Left lung (tissue), 10 donors: ENCODE measurements around the gene FBP1. TPM values are rescaled to one million over a fixed set of nuclear protein-coding genes. Genes with fewer than 3 reads are reported as not detected.

Experiments used
- ATAC-seq: fragments of 200-7000 bp; cut with Tn5 transposase; one replicate; pipeline ENCODE4 v1.9.1; 2020; ENCODE audit warnings: moderate library complexity
- DNase-seq, 4 donors: peaks; one replicate each; pipeline ENCODE4 v3.0.0-alpha.2; 2013 to 2020
- H3K27ac ChIP-seq, 2 donors: fragments of 200-600 bp; sonication (generic) in 1 of 2; one replicate each; pipeline versions ENCODE4 v1.5.0 to v1.8.0; 2020 to 2021
- H3K27me3 ChIP-seq, 2 donors: fragments of 200-600 bp; sonication (generic) in 1 of 2; one replicate each; pipeline versions ENCODE4 v1.5.0 to v1.8.0; 2020 to 2021
- H3K36me3 ChIP-seq, 2 donors: fragments of 200-600 bp; sonication (generic) in 1 of 2; one replicate each; pipeline versions ENCODE4 v1.5.0 to v1.8.0; 2020 to 2021
- H3K4me1 ChIP-seq, 2 donors: fragments of 200-600 bp; one replicate each; pipeline ENCODE4 v1.8.0; 2021
- H3K4me3 ChIP-seq, 2 donors: fragments of 200-600 bp; sonication (generic) in 1 of 2; one replicate each; pipeline versions ENCODE4 v1.5.0 to v1.8.0; 2020 to 2021; ENCODE audit warnings: mild to moderate bottlenecking in 1 of 2
- H3K9me3 ChIP-seq, 2 donors: fragments of 200-600 bp; sonication (generic) in 1 of 2; one replicate each; pipeline versions ENCODE4 v1.5.0 to v1.8.0; 2020 to 2021
- intact Hi-C, 2 donors: fragments of 100-400 bp; cut with DNase I; formaldehyde crosslinking; loops; one replicate each; pipeline versions ENCODE4 v1.11.2 to v1.14.2; 2022
- polyA plus RNA-seq, 6 donors: library from polyadenylated mRNA; unstranded; fragments of 120-200 nt; gene quantifications; one replicate each; pipeline ENCODE4 v1.2.1, GENCODE V29; 2013; ENCODE audit not compliant: insufficient read length in 6 of 6
- total RNA-seq, 2 donors: library from RNA; stranded (reverse); fragmentation: NEBNext Ultra II Directional; extraction: Animal tissue kit (Norgen Biotek cat#: 25700); gene quantifications; one replicate each; pipeline ENCODE4 v1.2.1, GENCODE V29; 2021
- TF ChIP-seq, protein P1 (sequence below), 2 donors: fragments of 200-600 bp; sonication (generic) in 1 of 2; IDR thresholded peaks; one replicate each; pipeline versions ENCODE4 v1.5.0 to v1.8.0; 2021; ENCODE audit warnings: antibody characterized with exemption in 2 of 2
- donor health status: DM: no; HTN: yes; CAD: no.
- donor health status: DM: no; HTN: no; CAD: no.

FBP1 gene
- total and polyA plus RNA-seq, 8 donors = 15.9 to 210 (median 21.9) TPM

DNA sequence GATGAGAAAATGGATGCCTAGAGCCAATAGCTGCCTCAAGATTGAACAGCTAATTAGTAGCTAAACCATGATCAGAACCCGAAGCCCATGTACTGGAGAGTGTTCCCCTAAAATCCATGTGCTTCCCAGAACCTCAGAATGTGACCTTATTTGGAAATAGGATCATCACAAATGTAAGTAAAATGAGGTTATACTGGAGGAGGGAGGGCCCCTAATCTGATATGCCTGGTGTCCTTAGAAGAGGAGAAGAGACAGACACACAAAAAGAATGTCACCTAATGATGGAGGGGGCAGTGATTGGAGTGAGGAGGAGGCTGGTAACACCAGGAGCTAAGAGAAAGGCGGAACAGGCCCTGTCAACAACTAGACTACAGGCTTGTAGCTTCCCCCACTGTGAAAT, 41.3 kb upstream of the FBP1 start:
- ATAC-seq = no peak
- Histone ChIP-seq H3K27ac (no peak overlapping the region), H3K4me1 (no peaks in the 10 kb centered on the region), H3K9me3 (no peaks in the 10 kb centered on the region), H3K36me3 (no peaks in the 10 kb centered on the region), H3K4me3 (no peak overlapping the region), H3K27me3 (no peaks in the 10 kb centered on the region)
- DNase-seq = no peak
- intact Hi-C loops = loop anchor here (5.0 to 10.0 kb wide), 2 partner anchors 444 to 447 kb away; no protein-coding TSS in a partner anchor
- TF ChIP-seq, protein P1, sequence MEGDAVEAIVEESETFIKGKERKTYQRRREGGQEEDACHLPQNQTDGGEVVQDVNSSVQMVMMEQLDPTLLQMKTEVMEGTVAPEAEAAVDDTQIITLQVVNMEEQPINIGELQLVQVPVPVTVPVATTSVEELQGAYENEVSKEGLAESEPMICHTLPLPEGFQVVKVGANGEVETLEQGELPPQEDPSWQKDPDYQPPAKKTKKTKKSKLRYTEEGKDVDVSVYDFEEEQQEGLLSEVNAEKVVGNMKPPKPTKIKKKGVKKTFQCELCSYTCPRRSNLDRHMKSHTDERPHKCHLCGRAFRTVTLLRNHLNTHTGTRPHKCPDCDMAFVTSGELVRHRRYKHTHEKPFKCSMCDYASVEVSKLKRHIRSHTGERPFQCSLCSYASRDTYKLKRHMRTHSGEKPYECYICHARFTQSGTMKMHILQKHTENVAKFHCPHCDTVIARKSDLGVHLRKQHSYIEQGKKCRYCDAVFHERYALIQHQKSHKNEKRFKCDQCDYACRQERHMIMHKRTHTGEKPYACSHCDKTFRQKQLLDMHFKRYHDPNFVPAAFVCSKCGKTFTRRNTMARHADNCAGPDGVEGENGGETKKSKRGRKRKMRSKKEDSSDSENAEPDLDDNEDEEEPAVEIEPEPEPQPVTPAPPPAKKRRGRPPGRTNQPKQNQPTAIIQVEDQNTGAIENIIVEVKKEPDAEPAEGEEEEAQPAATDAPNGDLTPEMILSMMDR (IDR thresholded peaks at IDR 0.05) = no peak

GRCh38 chr9:94680020-94680419, 40.7 kb upstream of the FBP1 start:
- Histone ChIP-seq H3K27me3 (no peaks in the 10 kb centered on the region), H3K36me3 (no peaks in the 10 kb centered on the region)

GRCh38 chr9:94679587-94679986, 40.3 kb upstream of the FBP1 start:
- H3K9me3 ChIP-seq = no peaks in the 10 kb centered on the region
- no peaks in the 10 kb centered on the region for H3K4me1 ChIP-seq
- no peak overlapping the region for H3K4me3 ChIP-seq
- intact Hi-C loops = no loop called here
- no peaks in the 10 kb centered on the region for H3K27me3 ChIP-seq
- H3K27ac ChIP-seq = no peak overlapping the region
- TF ChIP-seq, protein P1 (IDR thresholded peaks at IDR 0.05) = no peak
- no peak for DNase-seq
- no peak for ATAC-seq
- no peaks in the 10 kb centered on the region for H3K36me3 ChIP-seq

More at GRCh38 chr9:94680020-94680419, 40.7 kb upstream of the FBP1 start:
- Histone ChIP-seq H3K9me3 (no peaks in the 10 kb centered on the region), H3K4me3 (no peak overlapping the region), H3K4me1 (no peaks in the 10 kb centered on the region), H3K27ac (no peak overlapping the region)
- ATAC-seq (no peak), DNase-seq (no peak)
- TF ChIP-seq, protein P1 (IDR thresholded peaks at IDR 0.05) = no peak
- intact Hi-C loops = loop anchor here (5.0 to 10.0 kb wide), 2 partner anchors 445 to 447 kb away; no protein-coding TSS in a partner anchor

GRCh38 chr9:94677929-94678328, 38.6 kb upstream of the FBP1 start:
- no peaks in the 10 kb centered on the region for H3K36me3 ChIP-seq
- ATAC-seq = no peak
- no peaks in the 10 kb centered on the region for H3K9me3 ChIP-seq
- no peak overlapping the region for H3K27ac ChIP-seq
- TF ChIP-seq, protein P1 (IDR thresholded peaks at IDR 0.05) = no peak
- H3K4me3 ChIP-seq = no peak overlapping the region
- no peaks in the 10 kb centered on the region for H3K27me3 ChIP-seq
- H3K4me1 ChIP-seq = no peaks in the 10 kb centered on the region
- intact Hi-C loops = no loop called here
- DNase-seq = no peak

- intact Hi-C loops = no loop called here
- ATAC-seq = no peak
These were observed 37.3 kb upstream of the FBP1 start for GRCh38 chr9:94676446-94677131.

More at GRCh38 chr9:94676446-94677131, 37.3 kb upstream of the FBP1 start:
- H3K27me3 ChIP-seq = no peaks in the 10 kb centered on the region
- no peak overlapping the region for H3K4me3 ChIP-seq
- TF ChIP-seq, protein P1 (IDR thresholded peaks at IDR 0.05) = no peak
- H3K9me3 ChIP-seq = no peaks in the 10 kb centered on the region
- no peak overlapping the region for H3K27ac ChIP-seq
- no peaks in the 10 kb centered on the region for H3K4me1 ChIP-seq
- no peaks in the 10 kb centered on the region for H3K36me3 ChIP-seq
- no peak for DNase-seq
